Natural killer cell treated with Interleukin-12 subunit alpha and Interleukin-12 subunit beta and Interleukin-15 and Interleukin-18, amount 100 ng/mL, for 72 hours (primary cell): ENCODE data around the gene IGFL2. TPM values are rescaled to one million over a fixed set of nuclear protein-coding genes. Genes with fewer than 3 reads are reported as not detected.
"Not testable (repeated sequence)": the region's sequence is repeated elsewhere in the genome, so short reads cannot be mapped to it uniquely, and the experiment has no call there.

Experiments used
- ATAC-seq, 2 donors: fragments of 150-1000 bp; cut with Tn5 transposase in 1 of 2; sonication (Bioruptor Pico), chemical (Tn5 transposase) in 1 of 2; 2 replicates each; pipeline ENCODE4 v1.10.0; 2021
- DNase-seq: peaks from one replicate; pipeline ENCODE4 v3.0.0; 2022; ENCODE audit warnings: low spot score
- H3K27ac Mint-ChIP-seq, 2 donors: 1 replicate in 1 of 2; 2 replicates in 1 of 2; pipeline ENCODE4 v1.8.0; 2022; ENCODE audit warnings: mixed read lengths in 2 of 2, mild to moderate bottlenecking in 1 of 2, moderate library complexity in 1 of 2
- H3K27me3 Mint-ChIP-seq, 2 donors: 1 replicate in 1 of 2; 2 replicates in 1 of 2; pipeline ENCODE4 v1.8.0; 2022; ENCODE audit warnings: mixed read lengths in 2 of 2
- H3K36me3 Mint-ChIP-seq: one replicate; pipeline ENCODE4 v1.8.0; 2022; ENCODE audit warnings: mixed read lengths
- H3K4me1 Mint-ChIP-seq, 2 donors: 1 replicate in 1 of 2; 2 replicates in 1 of 2; pipeline ENCODE4 v1.8.0; 2022; ENCODE audit warnings: low read depth in 2 of 2, mixed read lengths in 2 of 2, mild to moderate bottlenecking in 1 of 2
- H3K4me3 Mint-ChIP-seq: one replicate; pipeline ENCODE4 v1.8.0; 2022; ENCODE audit warnings: mixed read lengths
- H3K9me3 Mint-ChIP-seq: 2 replicates; pipeline ENCODE4 v1.8.0; 2022; ENCODE audit warnings: mixed read lengths
- total RNA-seq, 2 donors: library from RNA; stranded (reverse); gene quantifications; one replicate each; pipeline ENCODE4 v1.2.3, GENCODE V29; 2022

Gene IGFL2
- total RNA-seq, result not detected

GRCh38 chr19:46147791-46148288 is at the start of gene IGFL2:
IGFL2 (plus strand) TSS chr19:46148238; CDS start chr19:46148279, 41 bp downstream.
- Mint-ChIP-seq H3K36me3 (no peaks in the 10 kb centered on the region), H3K27me3 (peaks cover 47 to 83% of the 10 kb centered on the region in 2 donors), H3K4me1 (no peaks in the 10 kb centered on the region), H3K9me3 (no peaks in the 10 kb centered on the region), H3K4me3 (no peak within 1 kb of the TSS), H3K27ac (no peak within 1 kb of the TSS)
- DNase-seq (no peak), ATAC-seq (no peak)

- H3K4me3 Mint-ChIP-seq, result no peak overlapping the region
- no peaks in the 10 kb centered on the region for H3K4me1 Mint-ChIP-seq
- H3K36me3 Mint-ChIP-seq, result peaks cover 30% of the 10 kb centered on the region
- H3K9me3 Mint-ChIP-seq, result peaks cover 7% of the 10 kb centered on the region
- ATAC-seq, result no peak
- H3K27me3 Mint-ChIP-seq, result peaks cover 33 to 47% of the 10 kb centered on the region in 2 donors
- no peak overlapping the region for H3K27ac Mint-ChIP-seq
- no peak for DNase-seq
These were observed 47.7 kb upstream of the IGFL2 start for GRCh38 chr19:46100344-46100743.

- Mint-ChIP-seq H3K27ac (no peak overlapping the region), H3K4me1 (no peaks in the 10 kb centered on the region), H3K9me3 (peaks cover 7% of the 10 kb centered on the region), H3K4me3 (no peak overlapping the region), H3K27me3 (peaks cover 28 to 39% of the 10 kb centered on the region in 2 donors), H3K36me3 (peaks cover 30% of the 10 kb centered on the region)
- no peak for DNase-seq
- ATAC-seq, result no peak
These were observed 46.7 kb upstream of the IGFL2 start for GRCh38 chr19:46101293-46101692.

- not testable (repeated sequence) for H3K4me1 Mint-ChIP-seq, ATAC-seq, H3K27ac Mint-ChIP-seq, H3K9me3 Mint-ChIP-seq, H3K4me3 Mint-ChIP-seq, DNase-seq
- H3K36me3 Mint-ChIP-seq, result peaks cover 20% of the 10 kb centered on the region
- H3K27me3 Mint-ChIP-seq, result peaks cover 17 to 28% of the 10 kb centered on the region in 2 donors
These were observed 45.7 kb upstream of the IGFL2 start for GRCh38 chr19:46102333-46102732.

- DNase-seq, result no peak
- H3K36me3 Mint-ChIP-seq, result no peaks in the 10 kb centered on the region
- H3K27ac Mint-ChIP-seq, result no peak overlapping the region
- H3K9me3 Mint-ChIP-seq, result no peaks in the 10 kb centered on the region
- ATAC-seq, result no peak
- H3K4me3 Mint-ChIP-seq, result no peak overlapping the region
- H3K27me3 Mint-ChIP-seq, result peaks cover 3 to 10% of the 10 kb centered on the region in 2 donors
- no peaks in the 10 kb centered on the region for H3K4me1 Mint-ChIP-seq
These were observed 40.7 kb upstream of the IGFL2 start for GRCh38 chr19:46107371-46107770.

GRCh38 chr19:46109876-46110275 is 38.2 kb upstream of the IGFL2 start:
- H3K27ac Mint-ChIP-seq, result no peak overlapping the region
- H3K4me3 Mint-ChIP-seq, result no peak overlapping the region
- peaks cover 20 to 28% of the 10 kb centered on the region in 2 donors for H3K27me3 Mint-ChIP-seq
- ATAC-seq (no peak), DNase-seq (no peak)
- H3K36me3 Mint-ChIP-seq, result no peaks in the 10 kb centered on the region
- no peaks in the 10 kb centered on the region for H3K4me1 Mint-ChIP-seq
- H3K9me3 Mint-ChIP-seq, result no peaks in the 10 kb centered on the region

- H3K9me3 Mint-ChIP-seq, result no peaks in the 10 kb centered on the region
- H3K27me3 Mint-ChIP-seq, result peaks cover 26 to 33% of the 10 kb centered on the region in 2 donors
- DNase-seq (no peak), ATAC-seq (no peak)
- H3K27ac Mint-ChIP-seq, result no peak overlapping the region
- no peak overlapping the region for H3K4me3 Mint-ChIP-seq
- H3K4me1 Mint-ChIP-seq, result no peaks in the 10 kb centered on the region
- H3K36me3 Mint-ChIP-seq, result no peaks in the 10 kb centered on the region
These were observed 36.7 kb upstream of the IGFL2 start for GRCh38 chr19:46111376-46111775.

- Mint-ChIP-seq H3K27me3 (peaks cover 28 to 33% of the 10 kb centered on the region in 2 donors), H3K27ac (no peak overlapping the region), H3K4me3 (no peak overlapping the region), H3K4me1 (no peaks in the 10 kb centered on the region), H3K9me3 (no peaks in the 10 kb centered on the region), H3K36me3 (no peaks in the 10 kb centered on the region)
- ATAC-seq (no peak), DNase-seq (no peak)
These were observed 35.5 kb upstream of the IGFL2 start for GRCh38 chr19:46112527-46112926.

GRCh38 chr19:46113726-46114125 is 34.3 kb upstream of the IGFL2 start:
- Mint-ChIP-seq H3K4me1 (no peaks in the 10 kb centered on the region), H3K4me3 (no peak overlapping the region), H3K36me3 (no peaks in the 10 kb centered on the region), H3K27ac (no peak overlapping the region), H3K9me3 (no peaks in the 10 kb centered on the region), H3K27me3 (peaks cover 29 to 33% of the 10 kb centered on the region in 2 donors)
- ATAC-seq, result no peak
- DNase-seq, result no peak

- H3K27ac Mint-ChIP-seq, result no peak overlapping the region
- H3K4me1 Mint-ChIP-seq, result no peaks in the 10 kb centered on the region
- H3K27me3 Mint-ChIP-seq, result peaks cover 30 to 39% of the 10 kb centered on the region in 2 donors
- H3K36me3 Mint-ChIP-seq, result no peaks in the 10 kb centered on the region
- DNase-seq (no peak), ATAC-seq (peak; percentile 52 to 61)
- H3K4me3 Mint-ChIP-seq, result no peak overlapping the region
- H3K9me3 Mint-ChIP-seq, result no peaks in the 10 kb centered on the region
These were observed 32.5 kb upstream of the IGFL2 start for GRCh38 chr19:46115396-46116106.

GRCh38 chr19:46116121-46116520 is 31.9 kb upstream of the IGFL2 start:
- Mint-ChIP-seq H3K27me3 (peaks cover 27 to 41% of the 10 kb centered on the region in 2 donors), H3K4me3 (no peak overlapping the region), H3K4me1 (no peaks in the 10 kb centered on the region), H3K9me3 (no peaks in the 10 kb centered on the region), H3K27ac (no peak overlapping the region), H3K36me3 (no peaks in the 10 kb centered on the region)
- ATAC-seq, result no peak
- no peak for DNase-seq

- no peaks in the 10 kb centered on the region for H3K4me1 Mint-ChIP-seq
- no peak for ATAC-seq
These were observed 29.9 kb upstream of the IGFL2 start for GRCh38 chr19:46118136-46118535.

GRCh38 chr19:46124638-46125115 is 23.4 kb upstream of the IGFL2 start, which contains the start of gene IGFL3:
IGFL3 (minus strand) TSS chr19:46124688; CDS start chr19:46124649, 39 bp downstream.
- Mint-ChIP-seq H3K36me3 (no peaks in the 10 kb centered on the region), H3K4me3 (no peak within 1 kb of the TSS), H3K4me1 (no peaks in the 10 kb centered on the region), H3K9me3 (no peaks in the 10 kb centered on the region), H3K27ac (no peak within 1 kb of the TSS), H3K27me3 (peaks cover 45 to 57% of the 10 kb centered on the region in 2 donors)
- DNase-seq, result no peak
- no peak for ATAC-seq

More at GRCh38 chr19:46118136-46118535, 29.9 kb upstream of the IGFL2 start:
- no peaks in the 10 kb centered on the region for H3K36me3 Mint-ChIP-seq
- no peak overlapping the region for H3K4me3 Mint-ChIP-seq
- DNase-seq, result no peak
- H3K27ac Mint-ChIP-seq, result no peak overlapping the region
- no peaks in the 10 kb centered on the region for H3K9me3 Mint-ChIP-seq
- peaks cover 24 to 30% of the 10 kb centered on the region in 2 donors for H3K27me3 Mint-ChIP-seq

- no peak overlapping the region for H3K4me3 Mint-ChIP-seq
- H3K9me3 Mint-ChIP-seq, result no peaks in the 10 kb centered on the region
- ATAC-seq (no peak), DNase-seq (no peak)
- peaks cover 44 to 59% of the 10 kb centered on the region in 2 donors for H3K27me3 Mint-ChIP-seq
- no peak overlapping the region for H3K27ac Mint-ChIP-seq
- no peaks in the 10 kb centered on the region for H3K4me1 Mint-ChIP-seq
- no peaks in the 10 kb centered on the region for H3K36me3 Mint-ChIP-seq
These were observed 22.6 kb upstream of the IGFL2 start for GRCh38 chr19:46125447-46125846.
